DOHH2 (cell line): ENCODE measurements around the gene PPFIA4.

Experiments used
- CTCF ChIP-seq: fragments of 200-600 bp; sonication (generic); IDR thresholded peaks from one replicate; pipeline ENCODE4 v1.5.1; 2014; ENCODE audit warnings: antibody characterized with exemption, mild to moderate bottlenecking, low read depth, low read length; ENCODE audit not compliant: poor library complexity, severe bottlenecking
- EZH2phosphoT487 ChIP-seq: fragments of 200-600 bp; sonication (generic); IDR thresholded peaks from 2 replicates; pipeline ENCODE4 v1.6.1; 2017; ENCODE audit warnings: borderline replicate concordance, mild to moderate bottlenecking, antibody characterized with exemption, low read length, moderate library complexity, mixed read lengths

GRCh38 chr1:203072911-203073310 lies 46.6 kb downstream of the PPFIA4 start:
- TF ChIP-seq CTCF, result no peak
- TF ChIP-seq EZH2phosphoT487, result no peak
